ENCODE results near the gene JMJD8. TPM values are rescaled to one million over a fixed set of nuclear protein-coding genes. Genes with fewer than 3 reads are reported as not detected.

Gene JMJD8
- total and polyA plus RNA-seq, 5 donors from 2014 or later, result 22.7 to 36.2 (median 32.3) TPM

- no peaks in the 10 kb centered on the region for H3K27me3 Mint-ChIP-seq
- no peaks in the 10 kb centered on the region for H3K27me3 ChIP-seq (ENCODE audit: control insufficient read depth, insufficient read depth, low read length)
- H3K4me3 Mint-ChIP-seq, result peak overlapping the region; percentile 76 to 86 (median 80)
- H3K4me3 ChIP-seq (ENCODE audit: low read depth, low read length), result no peak overlapping the region
- H3K9me3 Mint-ChIP-seq, result no peaks in the 10 kb centered on the region
- DNase-seq, result no peak
- peaks cover 43% of the 10 kb centered on the region for H3K4me1 ChIP-seq (ENCODE audit: control insufficient read depth, insufficient read depth, low read length, poor library complexity, severe bottlenecking)
- H3K9me3 ChIP-seq (ENCODE audit: control insufficient read depth in 2 of 2, low read length in 2 of 2), result no peaks in the 10 kb centered on the region
- H3K36me3 Mint-ChIP-seq, result peaks cover 3% of the 10 kb centered on the region
- peaks cover 12% of the 10 kb centered on the region for H3K36me3 ChIP-seq (ENCODE audit: control insufficient read depth, insufficient read depth, low read length)
- no peak for ATAC-seq (ENCODE audit: low read depth in 2 of 2)
- peak overlapping the region; percentile 73 for H3K27ac ChIP-seq (ENCODE audit: insufficient read depth, low read length, poor library complexity, severe bottlenecking)
- H3K4me1 Mint-ChIP-seq, result peaks cover 0 to 38% (median 5%) of the 10 kb centered on the region in 4 donors
- peak overlapping the region in 2 of 3 donors; percentile 85 to 86 for H3K27ac Mint-ChIP-seq
Observed at GRCh38 chr16:682493-683395, 1.4 kb downstream of the JMJD8 start.

GRCh38 chr16:681746-682427 lies 2.2 kb downstream of the JMJD8 start:
- ATAC-seq (ENCODE audit: low read depth in 2 of 2) (no peak), DNase-seq (no peak)
- Mint-ChIP-seq H3K9me3 (no peaks in the 10 kb centered on the region), H3K27ac (peak overlapping the region in 2 of 3 donors; percentile 69 to 85), H3K4me1 (peaks cover 0 to 41% (median 5%) of the 10 kb centered on the region in 4 donors), H3K27me3 (no peaks in the 10 kb centered on the region), H3K36me3 (peaks cover 3% of the 10 kb centered on the region), H3K4me3 (peak overlapping the region; percentile 76 to 86 (median 76))
- Histone ChIP-seq H3K36me3 (ENCODE audit: control insufficient read depth, insufficient read depth, low read length) (peaks cover 9% of the 10 kb centered on the region), H3K4me1 (ENCODE audit: control insufficient read depth, insufficient read depth, low read length, poor library complexity, severe bottlenecking) (peaks cover 43% of the 10 kb centered on the region), H3K4me3 (ENCODE audit: low read depth, low read length) (no peak overlapping the region), H3K9me3 (ENCODE audit: control insufficient read depth in 2 of 2, low read length in 2 of 2) (no peaks in the 10 kb centered on the region), H3K27me3 (ENCODE audit: control insufficient read depth, insufficient read depth, low read length) (no peaks in the 10 kb centered on the region), H3K27ac (ENCODE audit: insufficient read depth, low read length, poor library complexity, severe bottlenecking) (no peak overlapping the region)

DNA sequence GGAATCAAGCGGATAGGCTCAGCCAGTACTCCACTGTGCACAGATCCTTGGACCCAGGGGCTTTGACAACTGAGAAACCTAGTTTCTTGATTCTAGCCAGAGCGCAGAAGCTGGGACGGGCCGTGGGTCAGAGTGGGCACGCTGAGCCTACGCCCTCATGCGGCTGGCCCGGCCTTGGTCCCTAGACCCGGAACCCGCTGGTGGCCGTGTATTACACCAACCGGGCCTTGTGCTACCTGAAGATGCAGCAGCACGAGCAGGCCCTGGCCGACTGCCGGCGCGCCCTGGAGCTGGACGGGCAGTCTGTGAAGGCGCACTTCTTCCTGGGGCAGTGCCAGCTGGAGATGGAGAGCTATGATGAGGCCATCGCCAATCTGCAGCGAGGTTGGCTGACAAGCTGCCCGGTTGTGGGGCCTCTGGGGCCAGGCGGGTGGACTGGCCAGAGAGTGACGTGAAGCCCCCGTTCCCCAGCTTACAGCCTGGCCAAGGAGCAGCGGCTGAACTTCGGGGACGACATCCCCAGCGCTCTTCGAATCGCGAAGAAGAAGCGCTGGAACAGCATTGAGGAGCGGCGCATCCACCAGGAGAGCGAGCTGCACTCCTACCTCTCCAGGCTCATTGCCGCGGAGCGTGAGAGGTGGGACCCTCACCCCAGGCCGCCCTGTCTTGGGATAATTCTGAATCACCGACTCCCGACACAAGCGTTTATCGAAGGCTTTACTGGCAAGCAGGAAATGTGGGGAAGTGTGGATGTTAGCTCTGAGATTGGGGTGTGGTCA lies 3.0 kb downstream of the JMJD8 start:
- DNase-seq, result no peak
- Histone ChIP-seq H3K4me3 (ENCODE audit: low read depth, low read length) (peak overlapping the region; percentile 58), H3K4me1 (ENCODE audit: control insufficient read depth, insufficient read depth, low read length, poor library complexity, severe bottlenecking) (peaks cover 43% of the 10 kb centered on the region), H3K27ac (ENCODE audit: insufficient read depth, low read length, poor library complexity, severe bottlenecking) (peak overlapping the region; percentile 81), H3K27me3 (ENCODE audit: control insufficient read depth, insufficient read depth, low read length) (no peaks in the 10 kb centered on the region), H3K36me3 (ENCODE audit: control insufficient read depth, insufficient read depth, low read length) (peaks cover 9% of the 10 kb centered on the region), H3K9me3 (ENCODE audit: control insufficient read depth in 2 of 2, low read length in 2 of 2) (no peaks in the 10 kb centered on the region)
- ATAC-seq (ENCODE audit: low read depth in 2 of 2), result no peak
- Mint-ChIP-seq H3K9me3 (no peaks in the 10 kb centered on the region), H3K4me3 (peak overlapping the region; percentile 76 to 86 (median 76)), H3K36me3 (peaks cover 3% of the 10 kb centered on the region), H3K4me1 (peaks cover 0 to 44% (median 5%) of the 10 kb centered on the region in 4 donors), H3K27me3 (no peaks in the 10 kb centered on the region), H3K27ac (peak overlapping the region in 1 of 3 donors; percentile 69)

DNA sequence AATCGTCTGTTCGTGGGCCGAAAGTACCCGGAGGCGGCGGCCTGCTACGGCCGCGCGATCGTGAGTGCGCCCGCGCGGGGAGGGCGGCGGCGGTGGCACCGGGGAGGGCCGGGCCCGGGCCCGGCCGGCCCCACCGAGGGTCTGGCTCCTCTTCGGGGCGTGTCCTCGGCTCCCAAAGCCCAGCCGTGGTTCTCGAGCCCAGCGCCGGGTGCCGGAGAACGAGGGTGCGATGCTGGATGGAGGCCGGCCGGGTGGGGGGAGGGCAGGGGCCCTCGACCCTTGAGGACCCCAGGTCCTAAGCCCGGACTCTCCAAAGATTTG lies 3.5 kb downstream of the JMJD8 start:
- Mint-ChIP-seq H3K27ac (no peak overlapping the region), H3K4me1 (peaks cover 0 to 38% (median 5%) of the 10 kb centered on the region in 4 donors), H3K27me3 (no peaks in the 10 kb centered on the region), H3K9me3 (no peaks in the 10 kb centered on the region), H3K36me3 (peaks cover 3% of the 10 kb centered on the region), H3K4me3 (peak overlapping the region; percentile 76 to 86 (median 76))
- no peak for DNase-seq
- Histone ChIP-seq H3K27ac (ENCODE audit: insufficient read depth, low read length, poor library complexity, severe bottlenecking) (peak overlapping the region; percentile 81), H3K4me1 (ENCODE audit: control insufficient read depth, insufficient read depth, low read length, poor library complexity, severe bottlenecking) (peaks cover 44% of the 10 kb centered on the region), H3K27me3 (ENCODE audit: control insufficient read depth, insufficient read depth, low read length) (no peaks in the 10 kb centered on the region), H3K36me3 (ENCODE audit: control insufficient read depth, insufficient read depth, low read length) (peaks cover 9% of the 10 kb centered on the region), H3K4me3 (ENCODE audit: low read depth, low read length) (peak overlapping the region; percentile 58), H3K9me3 (ENCODE audit: control insufficient read depth in 2 of 2, low read length in 2 of 2) (no peaks in the 10 kb centered on the region)
- no peak for ATAC-seq (ENCODE audit: low read depth in 2 of 2)

DNA sequence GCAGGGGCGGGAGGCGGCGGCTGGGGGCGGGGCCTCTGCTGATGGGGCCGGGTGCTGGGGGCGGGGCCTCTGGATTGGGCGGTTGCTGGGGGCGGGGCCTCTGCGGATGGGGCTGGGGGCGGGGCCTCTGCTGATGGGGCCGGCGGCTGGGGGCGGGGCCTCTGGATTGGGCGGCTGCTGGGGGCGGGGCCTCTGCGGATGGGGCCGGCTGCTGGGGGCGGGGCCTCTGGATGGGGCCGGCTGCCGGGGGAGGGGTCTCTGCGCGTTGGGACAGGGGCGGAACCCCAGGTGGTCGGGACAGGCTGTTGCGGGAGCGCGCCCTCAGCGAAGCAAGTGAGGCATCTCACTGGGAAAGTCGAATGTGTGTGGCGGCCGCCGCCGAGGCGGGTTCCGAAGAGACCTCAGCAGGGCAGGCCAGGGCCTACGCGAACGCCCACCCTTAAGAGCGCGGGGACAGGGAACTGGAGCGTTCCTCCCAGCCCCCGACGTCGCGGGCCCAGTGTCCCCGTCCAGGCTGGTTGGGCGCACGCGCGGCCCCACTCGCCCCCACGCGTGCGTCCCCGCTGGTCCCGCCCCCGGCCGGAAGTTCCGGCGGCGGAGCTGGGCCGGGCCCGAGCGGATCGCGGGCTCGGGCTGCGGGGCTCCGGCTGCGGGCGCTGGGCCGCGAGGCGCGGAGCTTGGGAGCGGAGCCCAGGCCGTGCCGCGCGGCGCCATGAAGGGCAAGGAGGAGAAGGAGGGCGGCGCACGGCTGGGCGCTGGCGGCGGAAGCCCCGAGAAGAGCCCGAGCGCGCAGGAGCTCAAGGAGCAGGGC lies 4.1 kb downstream of the JMJD8 start, which contains the start of gene STUB1:
Gene STUB1 (plus strand): TSS at position 597 of the 811 bp plus-strand sequence. CDS start 116 bp downstream, at position 713.
- Mint-ChIP-seq H3K27ac (peak within 1 kb of the TSS in 2 of 3 donors; percentile 71 to 73), H3K36me3 (peaks cover 3% of the 10 kb centered on the region), H3K4me3 (peak within 1 kb of the TSS; percentile 83 to 93 (median 88)), H3K9me3 (no peaks in the 10 kb centered on the region), H3K4me1 (peaks cover 0 to 41% (median 5%) of the 10 kb centered on the region in 4 donors), H3K27me3 (no peaks in the 10 kb centered on the region)
- Histone ChIP-seq H3K27me3 (ENCODE audit: control insufficient read depth, insufficient read depth, low read length) (no peaks in the 10 kb centered on the region), H3K9me3 (ENCODE audit: control insufficient read depth in 2 of 2, low read length in 2 of 2) (no peaks in the 10 kb centered on the region), H3K27ac (ENCODE audit: insufficient read depth, low read length, poor library complexity, severe bottlenecking) (peak within 1 kb of the TSS; percentile 81), H3K36me3 (ENCODE audit: control insufficient read depth, insufficient read depth, low read length) (peaks cover 9% of the 10 kb centered on the region), H3K4me3 (ENCODE audit: low read depth, low read length) (peak within 1 kb of the TSS; percentile 58), H3K4me1 (ENCODE audit: control insufficient read depth, insufficient read depth, low read length, poor library complexity, severe bottlenecking) (peaks cover 47% of the 10 kb centered on the region)
- DNase-seq (peak; percentile 81 to 84 (median 81)), ATAC-seq (ENCODE audit: low read depth in 2 of 2) (peak; percentile 41 to 42)

DNA sequence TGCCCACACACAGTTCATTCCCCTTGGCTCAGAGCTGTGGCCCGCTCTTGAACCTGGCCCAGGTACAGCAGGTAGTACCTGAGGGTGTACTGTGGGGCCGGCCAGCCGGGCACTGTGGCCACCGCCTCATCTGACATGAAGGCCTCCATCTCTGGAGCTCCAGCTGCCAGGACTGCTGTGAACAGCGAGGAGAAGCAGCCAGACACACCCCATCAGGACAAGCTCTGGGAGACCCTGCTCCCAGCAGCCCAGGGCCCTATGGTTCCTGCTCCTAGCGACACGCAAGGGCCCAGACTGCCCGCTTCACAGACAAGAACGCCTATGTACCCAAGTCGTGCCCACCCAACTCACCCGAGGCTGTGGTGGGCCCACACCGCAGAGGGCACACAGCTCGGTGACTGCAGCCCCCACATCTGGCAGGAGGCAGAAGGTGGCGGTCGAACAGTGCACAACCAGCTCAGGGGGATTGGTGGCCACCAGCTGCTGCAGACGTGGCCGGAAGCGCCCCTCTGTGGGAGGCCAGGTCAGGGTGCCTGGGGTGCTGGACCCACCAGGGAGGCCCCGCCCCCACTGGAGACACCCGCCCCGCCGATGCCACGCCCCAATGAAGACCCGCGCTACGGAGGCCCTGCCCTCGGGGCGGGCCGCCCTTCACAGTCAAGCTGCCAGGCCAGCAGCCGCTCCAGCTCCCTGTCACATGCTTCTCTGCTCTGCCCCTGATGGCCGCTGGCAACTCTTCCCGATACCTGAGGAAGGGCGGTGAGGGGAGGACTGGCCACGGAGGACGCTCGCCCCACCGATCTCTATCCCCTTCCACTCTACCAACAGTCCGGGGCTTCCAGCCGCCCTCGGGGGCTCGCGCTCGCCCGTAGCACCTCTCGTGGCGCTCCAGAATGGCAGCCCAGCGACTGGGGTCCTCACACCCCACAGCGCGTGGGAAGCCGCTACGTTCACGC lies 5.0 kb downstream of the JMJD8 start:
- peaks cover 3% of the 10 kb centered on the region for H3K36me3 Mint-ChIP-seq
- Histone ChIP-seq H3K9me3 (ENCODE audit: control insufficient read depth in 2 of 2, low read length in 2 of 2) (no peaks in the 10 kb centered on the region), H3K4me1 (ENCODE audit: control insufficient read depth, insufficient read depth, low read length, poor library complexity, severe bottlenecking) (peaks cover 44% of the 10 kb centered on the region), H3K4me3 (ENCODE audit: low read depth, low read length) (no peak overlapping the region), H3K36me3 (ENCODE audit: control insufficient read depth, insufficient read depth, low read length) (peaks cover 9% of the 10 kb centered on the region), H3K27ac (ENCODE audit: insufficient read depth, low read length, poor library complexity, severe bottlenecking) (peak overlapping the region; percentile 69), H3K27me3 (ENCODE audit: control insufficient read depth, insufficient read depth, low read length) (no peaks in the 10 kb centered on the region)
- DNase-seq (peak in 2 of 3 donors; percentile 46 to 57), ATAC-seq (ENCODE audit: low read depth in 2 of 2) (no peak)
- no peaks in the 10 kb centered on the region for H3K27me3 Mint-ChIP-seq
- H3K4me1 Mint-ChIP-seq, result peaks cover 0 to 42% (median 5%) of the 10 kb centered on the region in 4 donors
- peak overlapping the region in 1 of 3 donors; percentile 88 for H3K27ac Mint-ChIP-seq
- H3K4me3 Mint-ChIP-seq, result peak overlapping the region; percentile 84 to 93 (median 85)
- H3K9me3 Mint-ChIP-seq, result no peaks in the 10 kb centered on the region
